Esophagus muscularis mucosa (tissue), 4 donors: ENCODE results near the gene LAMTOR5.

Experiments
- CTCF ChIP-seq, 3 experiments: fragments of 200-600 bp in 2 of 3; fragments of 450-650 bp in 1 of 3; sonication (generic) in 2 of 3; IDR thresholded peaks; one replicate each; pipeline ENCODE4 v1.5.1; 2017 to 2019; ENCODE audit warnings: antibody characterized with exemption in 3 of 3, mild to moderate bottlenecking in 2 of 3, moderate library complexity in 1 of 3
- EP300 ChIP-seq: sonication (generic); formaldehyde crosslinking; IDR thresholded peaks from one replicate; pipeline ENCODE4 v1.6.1; 2017; ENCODE audit warnings: antibody characterized with exemption
- POLR2A ChIP-seq: fragments of 450-650 bp; IDR thresholded peaks from one replicate; pipeline ENCODE4 v1.6.1; 2017; ENCODE audit warnings: antibody characterized with exemption, moderate library complexity, mild to moderate bottlenecking, low read depth
- POLR2AphosphoS5 ChIP-seq, 2 donors: sonication (generic); formaldehyde crosslinking; IDR thresholded peaks; one replicate each; pipeline ENCODE4 v1.6.1; 2017; ENCODE audit warnings: antibody characterized with exemption in 2 of 2

- no peak for TF ChIP-seq POLR2AphosphoS5 (IDR thresholded peaks at IDR 0.05)
- TF ChIP-seq CTCF (IDR thresholded peaks at IDR 0.05): no peak
- no peak for TF ChIP-seq POLR2A
- no peak for TF ChIP-seq EP300
Measured at GRCh38 chr1:110409316-110409715, 1.8 kb upstream of the LAMTOR5 start.
